Effector memory CD4-positive, alpha-beta T cell (primary cell): ENCODE data around the gene DNAH6.

Experiments used
- DNase-seq, 3 donors: peaks; one replicate each; pipeline ENCODE4 v3.0.0-alpha.2; 2020
- H3K27ac ChIP-seq: 2 replicates; pipeline ENCODE4 v1.7.0; 2013; ENCODE audit warnings: mild to moderate bottlenecking, low read length, moderate library complexity; ENCODE audit not compliant: insufficient read depth, poor library complexity, severe bottlenecking
- H3K27me3 ChIP-seq: replicated peaks from 2 replicates; pipeline ENCODE4 v1.7.0; 2013; ENCODE audit warnings: mild to moderate bottlenecking, low read length; ENCODE audit not compliant: insufficient read depth, control insufficient read depth, poor library complexity, severe bottlenecking
- H3K36me3 ChIP-seq: 2 replicates; pipeline ENCODE4 v1.7.0; 2013; ENCODE audit warnings: mild to moderate bottlenecking, low read length, moderate library complexity; ENCODE audit not compliant: control insufficient read depth, insufficient read depth
- H3K4me1 ChIP-seq: 2 replicates; pipeline ENCODE4 v1.7.0; 2013; ENCODE audit warnings: low read length, mild to moderate bottlenecking; ENCODE audit not compliant: control insufficient read depth, insufficient read depth, poor library complexity, severe bottlenecking
- H3K4me3 ChIP-seq: 2 replicates; pipeline ENCODE4 v1.7.0; 2013; ENCODE audit warnings: low read length, low read depth, mild to moderate bottlenecking; ENCODE audit not compliant: insufficient read depth, poor library complexity, severe bottlenecking
- H3K9me3 ChIP-seq: 2 replicates; pipeline ENCODE4 v1.7.0; 2013; ENCODE audit warnings: mild to moderate bottlenecking, low read length, moderate library complexity; ENCODE audit not compliant: control insufficient read depth

DNAH6 gene

GRCh38 chr2:84486441-84487115, 29.7 kb upstream of the DNAH6 start:
- DNase-seq = no peak
- H3K9me3 ChIP-seq = no peaks in the 10 kb centered on the region
- no peak overlapping the region for H3K27ac ChIP-seq
- H3K27me3 ChIP-seq = no peaks in the 10 kb centered on the region
- no peaks in the 10 kb centered on the region for H3K36me3 ChIP-seq
- no peak overlapping the region for H3K4me3 ChIP-seq
- H3K4me1 ChIP-seq = peaks cover under 1% of the 10 kb centered on the region

- H3K4me3 ChIP-seq = no peak overlapping the region
- H3K9me3 ChIP-seq = no peaks in the 10 kb centered on the region
- H3K27ac ChIP-seq = no peak overlapping the region
- H3K27me3 ChIP-seq = no peaks in the 10 kb centered on the region
- H3K4me1 ChIP-seq = no peaks in the 10 kb centered on the region
- H3K36me3 ChIP-seq = no peaks in the 10 kb centered on the region
- DNase-seq = no peak
These were observed 28.9 kb upstream of the DNAH6 start for GRCh38 chr2:84487298-84487996.

GRCh38 chr2:84491256-84491655, 25.0 kb upstream of the DNAH6 start:
- no peaks in the 10 kb centered on the region for H3K9me3 ChIP-seq
- no peaks in the 10 kb centered on the region for H3K27me3 ChIP-seq
- no peak overlapping the region for H3K4me3 ChIP-seq
- no peaks in the 10 kb centered on the region for H3K4me1 ChIP-seq
- no peaks in the 10 kb centered on the region for H3K36me3 ChIP-seq
- no peak overlapping the region for H3K27ac ChIP-seq
- DNase-seq = no peak

- DNase-seq = no peak
- Histone ChIP-seq H3K27ac (no peak overlapping the region), H3K4me3 (no peak overlapping the region), H3K4me1 (no peaks in the 10 kb centered on the region), H3K9me3 (no peaks in the 10 kb centered on the region), H3K36me3 (no peaks in the 10 kb centered on the region), H3K27me3 (no peaks in the 10 kb centered on the region)
These were observed 24.6 kb upstream of the DNAH6 start for GRCh38 chr2:84491741-84492140.

GRCh38 chr2:84492571-84492970, 23.7 kb upstream of the DNAH6 start:
- DNase-seq = no peak
- no peaks in the 10 kb centered on the region for H3K4me1 ChIP-seq
- H3K36me3 ChIP-seq = no peaks in the 10 kb centered on the region
- no peaks in the 10 kb centered on the region for H3K9me3 ChIP-seq
- no peaks in the 10 kb centered on the region for H3K27me3 ChIP-seq
- H3K4me3 ChIP-seq = no peak overlapping the region
- no peak overlapping the region for H3K27ac ChIP-seq

GRCh38 chr2:84493514-84493913, 22.8 kb upstream of the DNAH6 start:
- Histone ChIP-seq H3K4me3 (no peak overlapping the region), H3K27me3 (no peaks in the 10 kb centered on the region), H3K4me1 (no peaks in the 10 kb centered on the region), H3K36me3 (no peaks in the 10 kb centered on the region), H3K9me3 (no peaks in the 10 kb centered on the region), H3K27ac (no peak overlapping the region)
- DNase-seq = no peak

- H3K4me3 ChIP-seq = no peak overlapping the region
- no peaks in the 10 kb centered on the region for H3K27me3 ChIP-seq
- DNase-seq = no peak
- H3K4me1 ChIP-seq = no peaks in the 10 kb centered on the region
- no peak overlapping the region for H3K27ac ChIP-seq
- H3K36me3 ChIP-seq = no peaks in the 10 kb centered on the region
- no peaks in the 10 kb centered on the region for H3K9me3 ChIP-seq
These were observed 22.2 kb upstream of the DNAH6 start for GRCh38 chr2:84494070-84494469.

- Histone ChIP-seq H3K4me3 (no peak overlapping the region), H3K36me3 (no peaks in the 10 kb centered on the region), H3K4me1 (no peaks in the 10 kb centered on the region), H3K27ac (no peak overlapping the region), H3K27me3 (no peaks in the 10 kb centered on the region), H3K9me3 (no peaks in the 10 kb centered on the region)
- peak in 2 of 3 donors; percentile 5 to 10 for DNase-seq
These were observed 20.7 kb upstream of the DNAH6 start for GRCh38 chr2:84495539-84496146.

- Histone ChIP-seq H3K27me3 (no peaks in the 10 kb centered on the region), H3K27ac (no peak overlapping the region), H3K36me3 (no peaks in the 10 kb centered on the region), H3K9me3 (no peaks in the 10 kb centered on the region), H3K4me1 (no peaks in the 10 kb centered on the region), H3K4me3 (no peak overlapping the region)
- no peak for DNase-seq
These were observed 19.9 kb upstream of the DNAH6 start for GRCh38 chr2:84496386-84496785.

GRCh38 chr2:84497285-84497684, 19.0 kb upstream of the DNAH6 start:
- H3K9me3 ChIP-seq = no peaks in the 10 kb centered on the region
- no peak overlapping the region for H3K4me3 ChIP-seq
- H3K36me3 ChIP-seq = no peaks in the 10 kb centered on the region
- no peaks in the 10 kb centered on the region for H3K27me3 ChIP-seq
- no peaks in the 10 kb centered on the region for H3K4me1 ChIP-seq
- DNase-seq = no peak
- H3K27ac ChIP-seq = no peak overlapping the region
